Measurements from ENCODE around the gene SLC25A22. TPM values are rescaled to one million over a fixed set of nuclear protein-coding genes. Genes with fewer than 3 reads are reported as not detected.
A peak's percentile ranks its signal among the peaks of the same experiment; 100 is the strongest.

SLC25A22 gene
- total RNA-seq, 1 experiment from 2014 or later, result 31.8 TPM

- Mint-ChIP-seq H3K9me3 (ENCODE audit: unreplicated experiment) (no peaks in the 10 kb centered on the region), H3K36me3 (ENCODE audit: insufficient read depth, unreplicated experiment) (peaks cover 46% of the 10 kb centered on the region), H3K4me1 (ENCODE audit: low read depth, unreplicated experiment) (peaks cover 3% of the 10 kb centered on the region), H3K4me3 (ENCODE audit: unreplicated experiment) (no peak overlapping the region), H3K27me3 (ENCODE audit: insufficient read depth, unreplicated experiment) (no peaks in the 10 kb centered on the region), H3K27ac (ENCODE audit: unreplicated experiment) (no peak overlapping the region)
- no peak for DNase-seq
- CTCF ChIA-PET, result interaction anchor here (1.4 kb wide), 1 partner anchor 52 kb away, joined by 5 read pairs; no protein-coding TSS in a partner anchor
- Histone ChIP-seq H3K4me1 (peaks cover 44% of the 10 kb centered on the region), H3K27me3 (replicated peaks; ENCODE audit: control insufficient read depth, insufficient read depth, low read length) (no peaks in the 10 kb centered on the region), H3K9me3 (no peaks in the 10 kb centered on the region), H3K36me3 (ENCODE audit: control insufficient read depth, insufficient read depth, low read length) (no peaks in the 10 kb centered on the region), H3K4me3 (ENCODE audit: low read depth, low read length) (no peak overlapping the region)
- no TSS peak for BruUV-seq (replicated peaks)
- TF ChIP-seq CTCF (IDR thresholded peaks at IDR 0.05; ENCODE audit: insufficient read depth in 1 of 2, low read depth in 1 of 2, low read length in 1 of 2, severe bottlenecking in 1 of 2, unreplicated experiment in 1 of 2), result no peak
- POLR2A ChIA-PET, result no interaction called here
- intact Hi-C loops (cut with micrococcal nuclease; ENCODE audit: unreplicated experiment), result no loop called here
Observed at GRCh38 chr11:845872-846495, 47.9 kb upstream of the SLC25A22 start.

GRCh38 chr11:844693-845644, 46.9 kb upstream of the SLC25A22 start:
- H3K4me1 ChIP-seq, result peaks cover 37% of the 10 kb centered on the region
- Mint-ChIP-seq H3K4me1 (ENCODE audit: low read depth, unreplicated experiment) (peaks cover 11% of the 10 kb centered on the region), H3K4me3 (ENCODE audit: unreplicated experiment) (peak overlapping the region; percentile 90), H3K9me3 (ENCODE audit: unreplicated experiment) (no peaks in the 10 kb centered on the region), H3K27ac (ENCODE audit: unreplicated experiment) (peak overlapping the region; percentile 88), H3K27me3 (ENCODE audit: insufficient read depth, unreplicated experiment) (no peaks in the 10 kb centered on the region), H3K36me3 (ENCODE audit: insufficient read depth, unreplicated experiment) (peaks cover 48% of the 10 kb centered on the region)
- CTCF ChIA-PET, result interaction anchor here (0.5 to 0.7 kb wide), 3 partner anchors 231 to 845 kb away, joined by 3 to 5 read pairs (median 4); no protein-coding TSS in a partner anchor
- DNase-seq, result peak in 1 of 2 experiments; percentile 67
- peaks cover 1% of the 10 kb centered on the region; the same call in 1 of the 2 replicates for H3K36me3 ChIP-seq (ENCODE audit: control insufficient read depth, insufficient read depth, low read length)
- POLR2A ChIA-PET, result interaction anchor here (0.6 kb wide), 1 partner anchor 36 kb away, joined by 4 read pairs; the partner anchor contains the start of gene RPLP2
- intact Hi-C loops (cut with micrococcal nuclease; ENCODE audit: unreplicated experiment), result no loop called here
- TF ChIP-seq CTCF (IDR thresholded peaks at IDR 0.05; ENCODE audit: insufficient read depth in 1 of 2, low read depth in 1 of 2, low read length in 1 of 2, severe bottlenecking in 1 of 2, unreplicated experiment in 1 of 2), result no peak
- peak overlapping the region; percentile 68; the same call in 1 of the 2 replicates for H3K4me3 ChIP-seq (ENCODE audit: low read depth, low read length)
- H3K27me3 ChIP-seq (replicated peaks; ENCODE audit: control insufficient read depth, insufficient read depth, low read length), result no peaks in the 10 kb centered on the region
- no TSS peak for BruUV-seq (replicated peaks)
- no peaks in the 10 kb centered on the region for H3K9me3 ChIP-seq
